SIG-M5 (cell line): Measurements from ENCODE around the gene RGS3.

Experiments used
- DNase-seq: peaks from one replicate; lab custom pipeline; 2025; lab: John Stamatoyannopoulos, UW

The RGS3 gene

DNA sequence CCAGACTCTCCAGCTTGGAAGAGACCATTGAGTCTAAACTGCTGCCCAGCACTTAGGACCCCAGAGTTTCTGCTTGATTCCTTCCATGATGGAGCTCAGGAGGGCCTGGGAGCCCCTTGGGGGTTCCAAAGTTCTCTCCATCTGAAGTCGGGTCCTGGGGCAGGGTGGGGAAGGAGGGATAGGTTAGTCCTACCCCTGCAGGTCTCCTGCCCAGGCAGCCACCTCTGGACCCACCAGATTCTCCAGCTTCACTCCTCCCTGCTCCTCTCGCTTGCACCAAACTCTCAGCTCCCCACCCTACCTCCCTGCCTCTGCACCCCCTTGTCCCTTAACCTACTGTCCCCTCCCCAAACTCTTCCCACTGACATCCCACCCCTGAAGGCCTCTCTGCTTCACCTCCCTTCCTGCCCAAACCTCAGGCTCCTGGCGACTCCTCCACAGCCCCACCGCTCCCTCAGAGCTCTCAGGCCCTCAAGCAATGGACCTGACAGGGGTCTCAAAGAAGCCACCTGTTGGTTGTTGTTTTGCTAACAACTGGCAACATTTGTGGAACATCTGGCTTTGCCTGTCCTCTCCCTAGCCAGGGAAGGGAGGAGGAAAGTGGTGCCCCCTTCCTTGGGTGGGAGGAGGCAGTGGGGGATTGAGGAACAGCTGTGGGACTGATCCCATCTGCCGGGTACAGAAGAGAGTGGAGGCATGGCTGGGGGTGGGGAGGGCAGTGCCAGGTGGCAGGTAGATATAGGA is 137.5 kb downstream of the RGS3 start:
- no peak for DNase-seq

DNA sequence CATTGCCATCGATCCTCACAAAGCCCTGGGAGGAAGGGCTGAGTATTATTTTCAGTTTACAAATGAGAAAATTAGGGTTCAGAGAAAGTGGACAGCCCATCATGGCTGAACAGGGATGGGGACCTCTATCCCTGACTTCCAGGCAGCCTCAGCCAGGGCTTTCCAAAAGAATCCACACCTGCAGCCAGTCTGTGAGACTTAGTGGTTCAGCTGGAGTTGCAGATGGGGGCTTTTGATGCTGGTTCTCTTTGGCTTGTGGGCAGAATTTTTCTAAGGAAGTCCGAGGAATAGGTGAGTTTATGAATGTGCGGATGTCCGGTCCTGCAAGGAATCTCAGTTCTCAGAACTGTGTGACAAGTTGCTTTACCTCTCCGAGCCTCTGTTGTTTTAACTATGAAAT is 138.1 kb downstream of the RGS3 start:
- no peak for DNase-seq

DNA sequence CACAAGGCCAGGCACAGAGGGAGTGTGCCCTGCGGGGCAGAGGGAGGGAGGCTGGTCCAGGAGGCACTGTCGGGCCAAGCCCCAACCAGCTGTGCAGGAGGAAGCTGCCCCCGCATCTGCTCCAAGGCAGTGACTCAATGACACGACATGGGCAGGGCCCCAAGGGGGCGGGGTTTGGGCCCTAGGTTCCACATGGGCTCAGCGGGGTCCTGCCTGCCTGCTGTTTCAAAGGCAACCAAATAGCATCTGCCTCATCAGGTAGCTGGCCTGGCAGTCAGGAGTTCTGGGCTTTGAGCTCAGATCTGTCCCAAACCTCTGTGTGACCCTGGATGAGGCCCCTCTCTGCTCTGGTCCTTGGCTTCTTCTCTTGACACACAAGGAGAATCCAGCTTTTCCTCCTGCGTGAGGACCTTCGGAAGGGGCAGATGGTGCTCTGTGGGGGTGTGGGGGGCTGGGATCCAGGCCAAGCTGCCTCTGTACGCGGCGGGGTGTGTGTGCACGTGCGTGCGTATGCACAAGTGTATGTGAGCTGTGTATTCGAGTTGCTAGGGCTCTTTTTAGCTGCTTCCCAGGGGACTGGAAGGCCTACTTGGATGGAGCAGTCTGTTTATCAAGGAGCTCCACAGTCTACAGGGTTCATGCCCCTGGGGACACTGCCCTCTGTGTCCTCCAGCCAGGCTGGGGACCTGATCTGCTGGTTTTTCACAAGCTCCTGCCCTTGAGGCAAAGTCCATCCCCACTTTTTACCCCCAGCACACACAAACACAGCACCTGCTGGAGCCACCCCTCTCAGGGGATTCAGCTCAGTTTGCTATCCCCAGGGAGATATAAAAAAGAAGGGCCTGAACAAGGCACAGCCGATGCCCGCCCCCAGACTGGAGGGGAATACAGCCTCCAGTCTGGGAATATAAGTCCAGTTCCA is 138.9 kb downstream of the RGS3 start:
- DNase-seq = no peak

DNA sequence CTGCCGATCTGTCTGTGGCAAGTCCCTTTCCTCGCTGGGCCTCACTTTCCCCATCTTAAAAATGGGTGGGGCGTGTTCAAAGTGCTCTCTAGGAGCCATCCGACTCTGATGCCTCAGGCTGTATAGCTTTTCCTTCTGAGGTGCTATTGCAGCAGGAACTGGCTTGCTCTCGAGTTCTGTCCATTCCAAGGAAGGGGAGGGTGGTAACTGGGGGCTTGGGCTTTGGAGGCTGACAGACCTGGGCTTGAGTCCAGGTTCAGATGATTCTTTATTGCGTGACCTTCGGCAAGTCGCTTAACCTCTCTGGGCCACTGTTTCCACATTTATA is 139.5 kb downstream of the RGS3 start:
- DNase-seq = no peak

DNA sequence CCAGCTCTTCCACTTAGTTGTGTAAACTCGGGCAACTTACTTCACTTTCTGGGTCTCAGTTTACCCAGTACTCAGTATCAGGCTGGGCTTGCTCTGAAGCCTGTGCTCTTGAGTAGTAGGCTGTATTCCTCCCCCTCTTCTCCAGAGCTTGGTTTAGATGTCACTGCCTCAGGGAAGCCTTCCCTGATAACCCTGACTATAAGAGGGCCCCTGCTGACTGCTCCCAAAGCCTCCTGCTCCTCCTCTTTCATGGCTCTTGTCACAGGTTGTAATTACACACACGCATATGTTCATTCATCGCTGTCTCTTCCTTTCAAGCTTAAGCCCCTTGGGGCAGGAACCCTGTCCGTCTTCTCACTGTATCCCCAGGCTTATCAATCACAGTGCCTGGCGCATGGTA is 140.2 kb downstream of the RGS3 start:
- no peak for DNase-seq

DNA sequence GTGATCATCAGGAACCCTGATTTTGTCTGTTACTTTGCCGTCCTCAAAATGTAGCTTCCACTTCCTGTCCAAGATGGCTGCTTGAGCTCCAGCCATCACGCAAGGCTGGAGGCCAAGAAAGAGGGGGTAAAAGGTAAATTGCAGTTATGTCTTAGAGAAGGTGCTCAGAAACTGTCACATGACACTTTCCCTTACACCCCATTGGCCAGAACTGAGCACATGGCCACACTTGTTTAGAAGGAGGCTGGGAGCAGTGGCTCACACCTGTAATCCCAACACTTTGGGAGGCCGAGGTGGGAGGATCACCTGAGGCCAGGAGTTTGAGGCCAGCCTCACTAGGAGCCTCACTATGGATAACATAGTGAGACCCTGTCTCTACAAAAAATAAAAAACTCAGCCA is 140.9 kb downstream of the RGS3 start:
- DNase-seq = no peak

DNA sequence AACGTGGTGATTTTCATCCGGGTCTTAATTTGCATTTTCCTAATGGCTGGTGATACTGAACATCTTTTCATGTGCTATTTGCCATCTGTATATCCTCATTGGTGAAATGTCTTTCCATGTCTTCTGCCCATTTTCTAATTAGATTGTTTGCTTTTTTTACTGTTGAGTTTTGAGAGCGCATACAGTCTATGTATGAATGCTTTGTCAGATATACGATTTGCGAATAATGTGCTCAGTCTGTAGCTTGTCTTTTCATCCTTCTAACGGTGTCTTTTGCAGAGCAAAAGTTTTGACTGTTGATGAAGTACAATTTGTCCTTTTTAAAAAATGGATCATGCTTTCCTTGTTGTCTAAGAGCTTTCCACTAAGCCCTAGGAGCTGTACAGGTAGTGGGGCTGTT is 143.0 kb downstream of the RGS3 start:
- DNase-seq = no peak

DNA sequence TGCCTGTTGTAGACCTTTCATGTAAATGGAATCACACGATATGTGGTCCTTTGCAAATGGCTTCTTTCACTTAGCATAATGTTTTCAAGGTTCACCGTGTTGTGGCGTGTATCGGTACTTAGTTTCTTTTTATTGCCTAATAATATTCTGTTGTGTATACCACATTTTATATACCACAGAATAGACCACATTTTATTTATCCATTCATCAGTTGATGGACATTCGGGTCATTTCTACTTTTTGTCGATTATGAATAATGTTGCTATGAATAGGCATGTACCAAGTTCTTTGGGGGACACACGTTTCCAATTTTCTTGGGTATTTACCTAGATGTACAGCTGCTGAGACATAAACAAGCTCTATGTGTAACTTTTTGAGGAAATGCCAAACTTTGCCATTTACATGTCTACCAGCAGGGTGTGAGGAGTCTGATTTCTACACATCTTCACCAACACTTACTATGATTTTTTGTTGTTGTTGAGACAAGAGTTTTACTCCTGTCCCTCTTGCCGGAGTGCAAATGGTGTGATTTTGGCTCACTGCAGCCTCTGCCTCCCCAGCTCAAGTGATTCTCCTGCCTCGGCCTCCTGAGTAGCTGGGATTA is 144.7 kb downstream of the RGS3 start:
- no peak for DNase-seq

DNA sequence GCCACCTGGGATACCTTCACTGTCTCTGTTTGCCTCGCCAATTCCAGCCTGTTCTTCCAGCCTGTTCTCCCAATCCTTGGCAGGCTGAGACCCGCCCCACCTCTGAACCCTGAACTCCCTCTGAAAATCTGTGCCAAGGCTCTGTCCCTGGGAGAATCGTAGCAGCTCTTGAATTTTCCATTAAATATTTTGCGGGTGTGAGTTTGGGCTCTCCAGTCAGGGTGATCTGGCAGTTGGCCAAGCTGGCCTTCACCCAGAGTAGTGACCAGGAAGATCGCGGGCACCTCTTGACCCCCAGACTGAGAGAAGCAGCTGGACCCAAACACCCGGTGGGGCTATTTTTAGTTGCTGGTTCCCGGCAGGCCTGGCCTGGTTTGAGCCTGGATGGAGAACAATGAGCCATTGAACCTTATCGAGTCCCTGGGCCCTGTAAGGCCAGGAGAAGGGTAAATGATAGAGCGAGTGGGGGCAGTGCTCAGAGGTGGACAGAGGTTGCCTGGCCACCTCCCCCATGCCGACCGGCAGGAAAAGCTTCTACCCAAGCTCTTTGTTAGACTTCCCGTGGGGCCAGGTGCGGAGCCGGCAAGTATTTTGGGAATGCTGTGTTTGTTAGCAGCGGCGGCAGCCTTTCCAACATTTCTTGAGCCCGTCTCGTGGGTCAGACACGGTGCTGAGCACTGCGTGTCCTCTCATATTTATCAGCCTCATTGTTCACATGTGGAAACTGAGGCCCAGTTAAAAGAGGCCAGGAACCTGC is 146.2 kb downstream of the RGS3 start:
- DNase-seq = no peak

DNA sequence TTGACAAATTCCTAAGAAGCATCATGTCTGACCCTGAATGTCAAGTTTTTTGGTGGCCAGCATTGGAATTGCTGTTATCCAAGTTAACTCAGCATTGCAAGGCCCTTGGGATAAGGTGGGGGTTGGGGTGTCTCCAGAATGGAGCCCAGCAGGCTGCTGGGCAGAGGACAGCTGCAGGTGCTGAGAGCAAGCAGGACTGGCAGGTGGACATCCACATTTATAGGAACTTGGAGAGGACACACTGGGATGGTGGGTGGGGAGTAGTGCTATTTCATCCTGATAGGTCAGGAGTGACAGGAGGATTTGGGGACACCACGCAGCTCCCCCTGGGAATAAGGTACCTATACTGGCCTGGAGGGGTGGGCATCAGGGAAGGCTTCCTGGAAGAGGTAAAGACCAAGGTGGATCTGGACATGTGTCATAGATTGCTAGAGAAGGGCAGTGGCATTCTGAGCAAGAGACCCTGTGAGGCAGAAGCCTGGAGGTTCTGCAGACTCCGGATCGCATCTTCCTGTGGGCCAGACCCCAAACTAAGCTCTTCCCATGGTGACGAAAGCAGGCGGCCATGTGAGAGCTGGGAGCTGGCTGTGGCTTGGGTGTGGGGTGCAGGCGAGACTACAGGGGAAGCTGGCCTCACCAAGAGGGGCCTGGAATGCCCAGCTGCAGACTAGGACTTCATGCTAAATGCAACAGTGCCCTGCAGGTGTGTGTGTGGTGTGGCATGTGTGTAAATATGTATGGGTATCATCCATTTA is 148.1 kb downstream of the RGS3 start:
- DNase-seq = no peak

DNA sequence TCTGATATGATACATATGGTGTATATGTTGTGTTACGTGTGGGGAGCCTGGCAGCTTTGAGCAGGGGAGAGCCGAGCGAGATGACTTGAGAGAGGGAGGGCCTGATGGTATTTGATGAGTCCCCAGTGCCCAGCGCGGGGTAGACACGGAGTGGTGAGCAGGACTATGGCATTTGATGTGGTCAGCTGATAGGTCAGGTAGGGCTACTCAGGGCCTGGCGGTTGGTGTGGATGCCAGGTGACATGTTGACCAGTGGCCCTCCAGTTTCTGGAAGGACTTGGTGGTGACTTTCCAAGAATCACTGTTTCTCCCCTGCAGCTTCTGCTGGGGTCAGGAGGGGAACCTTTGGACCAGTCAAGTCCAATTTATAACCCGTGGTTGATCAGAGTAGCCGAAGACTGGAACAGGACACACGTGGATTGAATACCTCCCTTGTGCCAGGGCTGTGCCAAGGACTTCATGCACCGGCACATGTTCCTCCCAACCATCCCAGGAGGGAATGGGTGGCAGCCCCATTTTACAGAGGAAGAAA is 148.8 kb downstream of the RGS3 start:
- DNase-seq = no peak

DNA sequence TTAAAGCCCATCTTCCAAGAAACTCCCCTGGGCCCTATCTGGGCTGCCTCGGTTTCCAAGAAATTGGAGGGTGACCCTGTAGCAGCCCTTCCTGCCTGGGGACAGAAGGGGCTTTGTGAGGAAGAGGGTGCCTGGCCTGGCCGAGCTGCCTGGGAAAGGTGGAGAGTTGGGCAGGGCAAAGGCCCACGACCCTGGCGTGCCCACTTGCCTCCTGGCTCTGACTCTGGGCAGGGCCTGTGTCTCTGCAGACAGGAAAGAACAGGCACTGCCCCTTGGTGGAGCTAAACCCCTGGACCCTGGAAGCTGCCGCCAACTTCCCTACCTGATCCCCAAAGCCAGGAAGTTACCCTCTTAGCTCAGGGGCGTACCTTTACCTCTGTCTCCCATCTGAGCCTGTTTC is 149.3 kb downstream of the RGS3 start:
- DNase-seq = no peak

DNA sequence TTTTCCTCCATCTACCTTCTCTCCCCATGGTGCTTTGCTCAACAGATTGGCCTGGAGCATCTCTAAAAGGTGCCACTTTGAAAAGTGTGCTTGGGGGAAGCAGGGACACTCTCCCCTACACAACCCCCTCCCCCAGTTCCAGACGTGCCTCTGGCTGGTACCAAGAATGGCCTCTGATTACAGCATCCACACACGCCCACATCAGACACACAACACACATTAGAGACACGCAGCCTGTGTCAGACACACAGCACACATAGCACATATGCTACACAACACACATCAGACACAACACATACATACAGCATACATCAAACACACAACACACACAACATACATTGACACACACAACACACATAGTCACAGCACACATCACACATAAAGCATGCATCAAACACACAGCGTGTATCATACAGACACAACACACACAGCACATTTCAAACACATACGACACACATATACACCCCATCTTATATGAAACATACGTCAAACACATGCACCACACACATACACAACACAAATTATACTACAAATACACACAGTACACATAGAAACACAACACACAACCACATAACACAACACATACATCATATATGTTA is 150.4 kb downstream of the RGS3 start:
- DNase-seq = no peak

DNA sequence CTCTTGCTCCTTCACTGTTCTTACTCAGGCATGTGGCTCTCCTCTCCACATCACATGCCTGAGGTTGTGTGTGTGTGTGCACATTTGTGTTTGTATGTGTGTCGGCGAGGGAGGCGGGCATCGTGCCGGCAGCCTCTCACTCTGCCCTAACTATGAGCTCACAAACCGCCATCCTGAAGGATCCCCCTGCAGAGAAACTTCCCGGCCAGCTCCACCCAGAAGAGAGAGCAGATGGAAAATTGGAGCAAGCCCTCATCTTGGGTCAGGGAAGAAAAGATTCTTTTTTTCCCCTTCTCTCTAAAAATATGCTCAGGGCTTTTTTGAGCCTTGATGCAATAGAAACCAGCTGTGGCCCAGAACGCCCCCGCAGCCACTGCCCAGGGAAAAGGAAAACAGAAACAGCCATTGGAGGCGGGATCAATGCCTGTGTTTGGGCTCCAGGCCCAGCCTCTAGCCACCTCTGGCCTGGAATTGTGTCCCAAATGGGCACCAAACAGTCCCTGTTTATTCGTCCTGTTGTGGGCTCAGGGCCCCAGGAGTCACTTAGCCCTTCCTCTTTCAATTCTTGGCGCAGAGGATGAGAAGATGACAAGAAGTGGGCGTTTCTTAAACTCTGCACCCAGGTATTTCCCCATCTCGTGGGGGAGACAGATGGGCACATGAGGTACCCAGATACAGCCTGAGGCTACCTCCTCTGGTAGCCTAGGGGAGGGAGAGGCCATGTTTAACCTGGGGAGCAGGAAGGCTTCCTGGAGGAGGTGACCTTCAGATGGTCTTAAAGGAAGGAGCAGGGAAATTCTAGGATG is 151.5 kb downstream of the RGS3 start:
- no peak for DNase-seq

DNA sequence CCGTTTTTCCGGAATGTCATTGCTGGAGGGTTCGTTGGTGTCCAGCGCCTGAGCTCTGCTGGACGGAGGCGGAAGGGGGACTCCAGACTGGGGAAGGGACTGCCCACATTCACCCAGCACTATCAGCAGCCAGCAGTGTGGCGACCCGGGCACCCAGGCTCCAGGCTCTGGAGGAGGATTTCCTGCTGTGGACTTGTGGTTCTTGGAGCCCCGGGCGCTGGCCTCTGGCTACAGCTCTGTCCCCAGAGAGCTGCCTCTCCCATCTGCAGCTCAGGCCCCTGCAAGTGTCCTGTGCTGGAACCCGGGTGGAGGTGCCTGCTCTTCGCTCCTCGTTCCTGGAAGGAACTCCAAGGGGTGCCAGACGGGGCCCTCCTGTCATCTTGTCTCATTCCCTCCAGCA is 152.6 kb downstream of the RGS3 start:
- no peak for DNase-seq

DNA sequence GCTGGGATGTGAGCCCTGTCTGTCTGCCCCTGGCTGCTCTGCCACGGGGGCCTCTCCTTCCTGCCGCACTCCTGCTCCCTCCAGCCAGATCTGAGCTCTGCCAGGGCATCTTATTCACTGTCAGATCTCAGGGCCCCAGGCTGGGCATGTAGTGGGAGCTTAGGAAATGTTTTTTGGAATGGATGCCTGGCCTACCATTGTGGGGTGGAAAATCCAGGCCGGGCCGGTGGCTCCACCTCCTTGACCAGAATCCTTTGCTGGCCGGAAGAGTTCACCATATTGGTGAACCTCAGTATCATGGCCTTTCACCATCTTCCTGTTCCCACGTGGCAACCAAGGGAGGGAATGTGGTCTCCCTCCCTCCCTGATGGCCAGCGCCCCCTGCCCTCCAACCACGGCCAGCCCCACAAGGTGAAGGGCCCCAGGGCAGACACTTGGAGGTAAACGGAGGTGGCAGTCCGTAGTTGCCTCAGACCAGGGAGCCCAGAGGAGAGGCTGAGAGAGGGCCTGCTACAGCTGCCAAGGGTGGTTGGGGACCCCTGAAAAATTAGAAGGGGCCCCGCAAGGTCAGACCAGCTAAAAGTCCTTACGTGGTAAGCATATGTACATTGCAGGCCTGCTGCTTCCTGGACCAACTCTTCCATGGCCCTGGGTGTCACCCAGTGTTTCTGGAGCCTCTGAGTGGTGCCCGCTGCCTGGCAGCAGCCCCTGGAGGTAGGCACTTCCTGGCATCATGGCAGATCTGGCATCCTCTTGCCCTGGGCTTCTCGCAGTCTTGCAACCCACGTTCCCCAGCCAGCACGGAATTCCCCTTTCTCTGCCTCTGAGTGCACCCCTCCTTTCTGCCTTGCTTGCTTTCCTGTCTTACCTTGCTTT is 153.3 kb downstream of the RGS3 start:
- DNase-seq = no peak

DNA sequence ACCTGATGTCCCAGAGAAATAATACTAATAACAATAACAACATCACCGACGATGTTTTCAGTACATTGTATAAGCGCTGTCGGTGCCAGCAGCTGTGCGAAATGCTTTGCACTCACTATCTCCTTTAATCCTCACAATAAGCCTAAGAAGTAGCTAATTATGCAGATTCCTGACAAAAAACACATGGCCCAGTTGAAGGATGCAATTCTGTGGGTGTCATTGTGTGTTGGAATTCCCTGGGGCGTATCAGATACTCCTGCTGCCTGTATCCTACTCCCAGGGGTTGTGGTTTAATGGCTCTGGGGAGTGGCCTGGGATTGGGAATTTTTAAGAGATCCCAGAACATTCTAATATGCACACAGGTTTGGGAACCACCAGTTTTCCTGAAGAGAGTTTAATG is 154.0 kb downstream of the RGS3 start:
- no peak for DNase-seq

DNA sequence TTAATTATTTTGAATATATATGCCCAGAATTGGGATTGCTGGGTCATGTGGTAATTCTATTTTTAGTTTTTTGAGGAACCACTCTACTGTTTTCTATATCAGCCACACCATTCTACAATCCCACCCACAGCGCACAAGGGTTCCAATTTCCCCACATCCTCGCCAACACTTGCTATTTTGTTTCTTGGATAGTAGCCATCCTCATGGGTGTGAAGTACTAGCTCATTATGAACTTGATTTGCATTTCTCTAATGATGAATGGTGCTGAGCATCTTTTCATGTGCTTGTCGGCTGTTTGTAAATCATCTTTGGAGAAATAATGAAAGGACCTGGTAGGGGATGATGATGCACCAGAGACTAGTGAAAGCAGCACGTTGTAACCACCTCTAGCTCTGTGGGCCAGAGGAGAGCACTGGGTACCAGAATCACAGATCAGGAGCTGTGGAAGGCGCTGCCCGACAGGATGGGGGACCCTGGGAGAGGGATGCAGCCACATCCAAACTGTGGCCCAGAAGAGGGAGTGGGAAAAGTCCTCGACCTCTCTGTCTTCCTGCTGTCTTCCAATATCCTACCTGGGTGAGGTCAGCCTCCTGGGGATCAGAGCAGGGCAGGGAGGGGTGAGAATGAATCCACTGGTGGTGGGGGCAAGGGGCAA is 155.4 kb downstream of the RGS3 start:
- no peak for DNase-seq
